ENCODE measurements around the gene ARID1B.

The ARID1B gene

GRCh38 chr6:157240960-157241311 is 463.8 kb downstream of the ARID1B start:
- ChIA-PET POLR2A (no interaction called here), CTCF (no interaction called here)
- no peak for DNase-seq (ENCODE audit: extremely low spot score)
- TF ChIP-seq, protein P1, sequence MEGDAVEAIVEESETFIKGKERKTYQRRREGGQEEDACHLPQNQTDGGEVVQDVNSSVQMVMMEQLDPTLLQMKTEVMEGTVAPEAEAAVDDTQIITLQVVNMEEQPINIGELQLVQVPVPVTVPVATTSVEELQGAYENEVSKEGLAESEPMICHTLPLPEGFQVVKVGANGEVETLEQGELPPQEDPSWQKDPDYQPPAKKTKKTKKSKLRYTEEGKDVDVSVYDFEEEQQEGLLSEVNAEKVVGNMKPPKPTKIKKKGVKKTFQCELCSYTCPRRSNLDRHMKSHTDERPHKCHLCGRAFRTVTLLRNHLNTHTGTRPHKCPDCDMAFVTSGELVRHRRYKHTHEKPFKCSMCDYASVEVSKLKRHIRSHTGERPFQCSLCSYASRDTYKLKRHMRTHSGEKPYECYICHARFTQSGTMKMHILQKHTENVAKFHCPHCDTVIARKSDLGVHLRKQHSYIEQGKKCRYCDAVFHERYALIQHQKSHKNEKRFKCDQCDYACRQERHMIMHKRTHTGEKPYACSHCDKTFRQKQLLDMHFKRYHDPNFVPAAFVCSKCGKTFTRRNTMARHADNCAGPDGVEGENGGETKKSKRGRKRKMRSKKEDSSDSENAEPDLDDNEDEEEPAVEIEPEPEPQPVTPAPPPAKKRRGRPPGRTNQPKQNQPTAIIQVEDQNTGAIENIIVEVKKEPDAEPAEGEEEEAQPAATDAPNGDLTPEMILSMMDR (IDR thresholded peaks at IDR 0.05; ENCODE audit: control extremely low read depth, extremely low read depth, low read depth, missing control alignments) = no peak

- CTCF ChIA-PET = interaction anchor here (1.2 kb wide), 1 partner anchor 13 kb away, joined by 3 read pairs; no protein-coding TSS in a partner anchor
- TF ChIP-seq, protein P1 (IDR thresholded peaks at IDR 0.05; ENCODE audit: control extremely low read depth, extremely low read depth, low read depth, missing control alignments) = no peak
- DNase-seq (ENCODE audit: extremely low spot score) = no peak
- POLR2A ChIA-PET = no interaction called here
Measured at GRCh38 chr6:157242791-157243190, 465.6 kb downstream of the ARID1B start.

GRCh38 chr6:157244175-157244574 is 467.0 kb downstream of the ARID1B start:
- POLR2A ChIA-PET = no interaction called here
- CTCF ChIA-PET = interaction anchor here (1.2 kb wide), 1 partner anchor 12 kb away, joined by 3 read pairs; no protein-coding TSS in a partner anchor
- no peak for DNase-seq (ENCODE audit: extremely low spot score)
- TF ChIP-seq, protein P1 (IDR thresholded peaks at IDR 0.05; ENCODE audit: control extremely low read depth, extremely low read depth, low read depth, missing control alignments) = no peak

DNA sequence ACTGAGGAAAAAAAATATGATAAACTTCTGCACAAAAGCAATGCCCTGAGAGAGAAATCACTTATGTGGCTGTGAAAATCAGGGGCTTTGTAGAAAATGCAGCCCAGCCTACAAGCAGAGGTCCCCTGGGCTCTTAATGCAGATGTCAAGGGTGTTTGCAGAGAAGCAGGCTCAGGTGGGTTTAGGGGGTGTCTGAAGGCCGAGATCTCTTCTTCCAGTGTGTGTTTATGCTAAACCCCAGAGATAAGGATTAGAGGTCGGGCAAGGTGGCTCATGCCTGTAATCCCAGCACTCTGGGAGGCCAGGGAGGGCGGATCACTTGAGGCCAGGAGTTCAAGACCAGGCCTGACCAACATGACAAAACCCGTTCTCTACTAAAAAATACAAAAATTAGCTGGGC is 467.6 kb downstream of the ARID1B start:
- ChIA-PET CTCF (interaction anchor here (1.0 kb wide), 1 partner anchor 9 kb away, joined by 3 read pairs; no protein-coding TSS in a partner anchor), POLR2A (no interaction called here)

GRCh38 chr6:157245436-157245835 is 468.3 kb downstream of the ARID1B start:
- TF ChIP-seq, protein P1 (IDR thresholded peaks at IDR 0.05; ENCODE audit: control extremely low read depth, extremely low read depth, low read depth, missing control alignments) = no peak
- POLR2A ChIA-PET = no interaction called here
- no peak for DNase-seq (ENCODE audit: extremely low spot score)
- CTCF ChIA-PET = interaction anchor here (1.0 kb wide), 1 partner anchor 10 kb away, joined by 3 read pairs; no protein-coding TSS in a partner anchor

More for the DNA sequence above, 467.6 kb downstream of the ARID1B start:
- TF ChIP-seq, protein P1 (IDR thresholded peaks at IDR 0.05; ENCODE audit: control extremely low read depth, extremely low read depth, low read depth, missing control alignments) = no peak
- DNase-seq (ENCODE audit: extremely low spot score) = no peak

DNA sequence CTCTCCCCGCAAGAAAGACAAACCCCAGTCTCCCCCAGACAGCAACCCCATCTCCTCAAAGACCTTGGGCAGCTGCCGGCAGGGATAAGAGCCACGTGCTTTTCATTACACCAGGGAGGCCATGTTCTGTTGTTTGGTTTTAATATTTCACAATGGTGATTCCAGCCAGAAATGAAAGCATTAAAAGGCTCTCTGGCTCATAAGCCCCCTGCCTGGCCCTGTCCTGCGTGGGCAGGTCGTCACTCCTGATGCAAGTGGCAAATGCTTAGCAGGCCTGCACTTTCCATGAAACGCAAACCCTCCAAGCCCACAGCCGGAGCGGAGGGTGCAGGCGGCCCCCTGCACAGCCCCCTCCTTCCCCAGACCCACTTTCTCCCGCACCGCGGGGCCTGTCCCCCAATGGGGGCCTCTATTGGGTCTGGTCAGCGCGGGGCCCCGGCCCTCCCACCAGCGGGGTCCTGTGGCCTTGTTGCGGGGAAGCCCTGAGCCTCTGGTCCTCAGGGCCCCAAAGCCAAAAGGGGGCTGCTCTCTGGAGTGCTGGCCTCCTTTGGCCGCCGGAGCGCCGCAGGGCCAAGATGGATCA is 469.0 kb downstream of the ARID1B start:
- ChIA-PET POLR2A (no interaction called here), CTCF (interaction anchor here (1.0 kb wide), 1 partner anchor 10 kb away, joined by 3 read pairs; no protein-coding TSS in a partner anchor)
- TF ChIP-seq, protein P1 (IDR thresholded peaks at IDR 0.05; ENCODE audit: control extremely low read depth, extremely low read depth, low read depth, missing control alignments) = no peak
- DNase-seq (ENCODE audit: extremely low spot score) = no peak

Measured in GM10248 (cell line).